K562 (cell line): ENCODE results near the gene NCCRP1. TPM values are rescaled to one million over a fixed set of nuclear protein-coding genes. Genes with fewer than 3 reads are reported as not detected.

Experiments used
- ATAC-seq: fragments of 200-7000 bp; cut with Tn5 transposase; 3 replicates; pipeline ENCODE4 v1.9.1; 2020; ENCODE audit warnings: moderate library complexity
- BruUV-seq: library from RNA; stranded (reverse); fragments of 400-500 nt; replicated peaks from 2 replicates; lab custom pipeline; 2021; lab: Mats Ljungman, UMichigan
- CTCF ChIA-PET: fragments of 300-600 bp; formaldehyde crosslinking; extraction: SDS; loops from one replicate; lab custom pipeline; 2021; ENCODE audit warnings: low intra/inter-chr PET ratio; lab: Yijun Ruan, JAX
- POLR2A ChIA-PET: fragments of 300-600, 350-650 bp; sonication (Branson Sonifier 250); formaldehyde crosslinking; extraction: SDS; loops from one replicate; lab custom pipeline; 2021; ENCODE audit warnings: antibody characterized with exemption, inconsistent platforms; lab: Yijun Ruan, JAX
- DNase-seq, 4 experiments: peaks; one replicate each; pipeline versions ENCODE4 v3.0.0 to v3.0.0-alpha.2; 2011 to 2018; ENCODE audit warnings: low spot score in 3 of 4, mixed read lengths in 3 of 4; ENCODE audit errors: extremely low read depth in 1 of 4
- FAIRE-seq: peaks from 2 replicates; lab custom pipeline; 2011; peaks lifted over from hg19 to GRCh38; lab: Jason Lieb, UNC
- H2AFZ ChIP-seq: 2 replicates; pipeline ENCODE4 v1.6.0; 2011; ENCODE audit warnings: low read depth, low read length, control low read depth, inconsistent platforms
- H3K27ac ChIP-seq: fragments of 200-600 bp; 3 replicates; pipeline ENCODE4 v1.8.0; 2011; ENCODE audit warnings: low read depth, mild to moderate bottlenecking, control low read depth, inconsistent platforms, low read length, moderate library complexity, mixed read lengths; ENCODE audit errors: extremely low read depth
- H3K27me3 ChIP-seq, 2 experiments: fragments of 300-600 bp in 1 of 2; 2 replicates in 1 of 2; 3 replicates in 1 of 2; pipeline versions ENCODE4 v1.6.0 to v1.8.0; 2011; ENCODE audit warnings: inconsistent platforms in 2 of 2, low read length in 2 of 2, mild to moderate bottlenecking in 1 of 2, mixed read lengths in 1 of 2, moderate library complexity in 1 of 2; ENCODE audit not compliant: control insufficient read depth in 2 of 2, insufficient read depth in 2 of 2
- H3K36me3 ChIP-seq: fragments of 300-600 bp; 3 replicates; pipeline ENCODE4 v1.8.0; 2011; ENCODE audit warnings: mild to moderate bottlenecking, low read length, inconsistent platforms; ENCODE audit not compliant: control insufficient read depth, insufficient read depth
- H3K4me1 ChIP-seq, 2 experiments: fragments of 200-600 bp in 1 of 2; replicated peaks in 1 of 2; 2 replicates in 1 of 2; 3 replicates in 1 of 2; pipeline versions ENCODE4 v1.5.1 to v1.8.0; 2011; ENCODE audit warnings: inconsistent platforms in 2 of 2, low read length in 2 of 2, mild to moderate bottlenecking in 1 of 2, mixed read lengths in 1 of 2, moderate library complexity in 1 of 2; ENCODE audit not compliant: control insufficient read depth in 2 of 2, insufficient read depth in 2 of 2
- H3K4me2 ChIP-seq: 2 replicates; pipeline ENCODE4 v1.6.1; 2011; ENCODE audit warnings: low read length, control low read depth, inconsistent platforms, mixed read lengths; ENCODE audit not compliant: insufficient read depth
- H3K4me3 ChIP-seq: fragments of 200-600 bp; sonication (generic), shearing (Covaris generic); 2 replicates; pipeline ENCODE4 v1.5.1; 2016; ENCODE audit warnings: control low read depth, inconsistent platforms
- H3K79me2 ChIP-seq: fragments of 200-600 bp; 3 replicates; pipeline ENCODE4 v1.8.0; 2011; ENCODE audit warnings: low read length, inconsistent platforms; ENCODE audit not compliant: control insufficient read depth, insufficient read depth
- H3K9ac ChIP-seq, 2 experiments: 2 replicates each; pipeline versions ENCODE4 v1.6.0 to v1.6.1; 2011; ENCODE audit warnings: low read depth in 2 of 2, low read length in 2 of 2, control low read depth in 1 of 2, inconsistent platforms in 1 of 2, mild to moderate bottlenecking in 1 of 2, mixed read lengths in 1 of 2; ENCODE audit not compliant: insufficient read depth in 1 of 2
- H3K9me1 ChIP-seq: one replicate; pipeline ENCODE4 v1.6.0; 2011; ENCODE audit warnings: inconsistent platforms, mild to moderate bottlenecking, low read length, moderate library complexity; ENCODE audit not compliant: control insufficient read depth, insufficient read depth
- H3K9me3 ChIP-seq: replicated peaks from 2 replicates; pipeline ENCODE4 v1.5.1; 2011; ENCODE audit warnings: low read depth, low read length, inconsistent platforms; ENCODE audit not compliant: control insufficient read depth, insufficient read depth
- H4K20me1 ChIP-seq: replicated peaks from 2 replicates; pipeline ENCODE4 v1.6.1; 2011; ENCODE audit warnings: low read length, inconsistent platforms, mixed read lengths; ENCODE audit not compliant: control insufficient read depth, insufficient read depth
- DIDO1 ChIP-seq: fragments of 450-650 bp; IDR thresholded peaks from 2 replicates; pipeline ENCODE4 v1.6.1; 2016; ENCODE audit warnings: low read depth, missing biosample characterization, missing genetic modification characterization
- E2F6 ChIP-seq, 2 experiments: IDR thresholded peaks; 2 replicates each; pipeline ENCODE4 v1.6.1; 2011; ENCODE audit warnings: borderline replicate concordance in 1 of 2, control low read depth in 1 of 2, low read depth in 1 of 2, low read length in 1 of 2, mild to moderate bottlenecking in 1 of 2, mixed read lengths in 1 of 2, moderate library complexity in 1 of 2; ENCODE audit not compliant: insufficient read depth in 1 of 2, insufficient read length in 1 of 2, poor library complexity in 1 of 2, severe bottlenecking in 1 of 2; ENCODE audit errors: extremely low read depth in 1 of 2
- HNRNPK ChIP-seq: fragments of 200-400 bp; formaldehyde crosslinking; IDR thresholded peaks from one replicate; pipeline ENCODE4 v1.6.1; 2018; ENCODE audit warnings: mild to moderate bottlenecking, low read depth, low read length; ENCODE audit not compliant: poor library complexity, severe bottlenecking
- MAZ ChIP-seq, 2 experiments: fragments of 450-650 bp in 1 of 2; sonication (generic) in 1 of 2; formaldehyde crosslinking; IDR thresholded peaks in 1 of 2; conservative IDR thresholded peaks in 1 of 2; 2 replicates each; pipeline versions ENCODE4 v1.4.0 to v1.5.0; 2020; ENCODE audit warnings: mild to moderate bottlenecking in 1 of 2, missing genetic modification reagents in 1 of 2
- MITF ChIP-seq: IDR thresholded peaks from 2 replicates; pipeline ENCODE4 v1.6.1; 2014; ENCODE audit warnings: antibody characterized with exemption
- SMAD1 ChIP-seq: fragments of 150-350 bp; IDR thresholded peaks from 2 replicates; pipeline ENCODE4 v1.6.1; 2014; ENCODE audit warnings: low read length, low read depth; ENCODE audit not compliant: partially characterized antibody
- TAF1 ChIP-seq: IDR thresholded peaks from 2 replicates; pipeline ENCODE4 v1.6.1; 2011; ENCODE audit warnings: mild to moderate bottlenecking, low read length, moderate library complexity; ENCODE audit not compliant: insufficient read depth, control insufficient read depth, severe bottlenecking; ENCODE audit errors: extremely low read depth
- ZNF121 ChIP-seq: sonication (generic); formaldehyde crosslinking; conservative IDR thresholded peaks from 2 replicates; pipeline ENCODE4 v1.8.0; 2022; ENCODE audit warnings: missing genetic modification reagents
- WGBS: fragments of 100-300 bp; shearing (Covaris generic); methylation state at CpG from one replicate; pipeline ENCODE4 v1.1.6; 2016; ENCODE audit warnings: low coverage, mixed read lengths; ENCODE audit not compliant: insufficient coverage; ENCODE audit errors: missing lambda C conversion rate; 5-methylcytosine and 5-hydroxymethylcytosine counted together
- in situ Hi-C: fragments of 300-500 bp; cut with MboI; formaldehyde crosslinking; loops from 4 replicates; pipeline ENCODE4 v1.15.0; 2018; ENCODE audit warnings: inconsistent platforms, mixed read lengths
- intact Hi-C: fragments of 100-400 bp; cut with micrococcal nuclease; formaldehyde crosslinking; loops from 2 replicates; pipeline ENCODE4 v1.14.2; 2022
- polyA plus RNA-seq, 8 experiments: library from polyadenylated mRNA; depleted of rRNA in 4 of 8; stranded (reverse) in 5 of 8; unstranded in 3 of 8; fragments of >200 nt; fragmentation: Nextera tagmentation in 2 of 8; fragmentation: Illumina TruSeq in 1 of 8; extraction: Ambion mirVana in 2 of 8; extraction: Trizol in 1 of 8; gene quantifications; 2 replicates each; pipeline versions ENCODE4 v1.2.1 to v1.2.3, GENCODE V29; 2011 to 2014; ENCODE audit warnings: inconsistent platforms in 1 of 8, missing spikeins in 1 of 8
- total RNA-seq, 7 experiments: library from RNA; depleted of rRNA in 6 of 7; stranded (reverse); fragments of >200 nt in 6 of 7; fragmentation: Illumina TruSeq in 2 of 7; extraction: Trizol in 2 of 7; gene quantifications; 2 replicates each; pipeline versions ENCODE4 v1.2.1 to v1.2.3, GENCODE V29; 2011 to 2021; ENCODE audit warnings: low replicate concordance in 1 of 7

Gene NCCRP1
- total and polyA plus RNA-seq, 9 of the 15 experiments (the other 6 are each of a cell fraction or from before 2014, with no cell fraction given), result 0.05 TPM; not detected in 8

- TF ChIP-seq TAF1 (no peak), SMAD1 (no peak), E2F6 (IDR thresholded peaks at IDR 0.05; ENCODE audit: borderline replicate concordance in 1 of 2, extremely low read depth in 1 of 2, insufficient read depth in 1 of 2, insufficient read length in 1 of 2, low read depth in 1 of 2, low read length in 1 of 2, poor library complexity in 1 of 2, severe bottlenecking in 1 of 2) (peak in 1 of 2 experiments; percentile 46)
Observed at GRCh38 chr19:39237200-39238184, 40.7 kb downstream of the NCCRP1 start (continued).

GRCh38 chr19:39238209-39238608 is 41.4 kb downstream of the NCCRP1 start:
- no peak overlapping the region for H3K27ac ChIP-seq
- peak; percentile 54 for FAIRE-seq
- H3K4me3 ChIP-seq, result no peak overlapping the region
- H4K20me1 ChIP-seq, result no peaks in the 10 kb centered on the region
- WGBS, result 45% methylated on average over 4 of the region's 6 CpGs
- no peak for ATAC-seq
- no peak for DNase-seq
- peak overlapping the region in 1 of 2 experiments; percentile 78; a peak in 2 of 4 replicates for H3K9ac ChIP-seq
- H2AFZ ChIP-seq, result peak overlapping the region; percentile 86; the same call in 1 of the 2 replicates
- H3K9me3 ChIP-seq, result no peaks in the 10 kb centered on the region
- H3K79me2 ChIP-seq, result no peaks in the 10 kb centered on the region
- TF ChIP-seq HNRNPK (no peak), ZNF121 (CRISPR knock-in tag) (peak; percentile 83), MITF (no peak), DIDO1 (tag) (no peak), MAZ (CRISPR knock-in tag; conservative IDR thresholded peaks at IDR 0.05 in 1 of 2, IDR thresholded peaks at IDR 0.05 in 1 of 2) (no peak)
- no peaks in the 10 kb centered on the region for H3K9me1 ChIP-seq
- no TSS peak for BruUV-seq
- POLR2A ChIA-PET, result interaction anchor here (0.7 to 0.9 kb wide), 2 partner anchors 20 to 70 kb away, joined by 3 read pairs; no protein-coding TSS in a partner anchor
- no peak overlapping the region for H3K4me2 ChIP-seq
- intact Hi-C loops, result no loop called here
- peaks cover 0 to 8% of the 10 kb centered on the region in 2 experiments; a peak in 3 of 5 replicates for H3K4me1 ChIP-seq
- H3K27me3 ChIP-seq, result no peaks in the 10 kb centered on the region; a peak in 1 of 5 replicates
- no peaks in the 10 kb centered on the region for H3K36me3 ChIP-seq
- CTCF ChIA-PET, result no interaction called here
- in situ Hi-C loops, result no loop called here
